Endothelial cell of umbilical vein (primary cell): ENCODE results near the gene EMX1. TPM values are rescaled to one million over a fixed set of nuclear protein-coding genes. Genes with fewer than 3 reads are reported as not detected.
A peak's percentile ranks its signal among the peaks of the same experiment; 100 is the strongest.

Source experiments
- BruUV-seq: library from RNA; stranded (reverse); fragments of 400-500 nt; replicated peaks from 2 replicates; lab custom pipeline; 2021; lab: Mats Ljungman, UMichigan
- CTCF ChIA-PET: fragments of 300-600, 350-600 bp; sonication (Branson Sonifier 250); formaldehyde crosslinking; loops from one replicate; lab custom pipeline; 2021; ENCODE audit warnings: antibody characterized with exemption, inconsistent platforms; lab: Charles Lee
- POLR2A ChIA-PET: fragments of 300-600, 350-600 bp; sonication (Branson Sonifier 250); formaldehyde crosslinking; loops from one replicate; lab custom pipeline; 2021; ENCODE audit warnings: antibody characterized with exemption, inconsistent platforms; lab: Charles Lee
- DNase-seq: peaks from one replicate; pipeline ENCODE4 v3.0.0-alpha.2; 2011; ENCODE audit warnings: low read depth, low spot score
- FAIRE-seq: peaks from 2 replicates; lab custom pipeline; 2011; peaks lifted over from hg19 to GRCh38; lab: Jason Lieb, UNC
- H2AFZ ChIP-seq: 2 replicates; pipeline ENCODE4 v1.6.0; 2012; ENCODE audit warnings: low read depth, low read length, control low read depth, inconsistent platforms
- H3K27ac ChIP-seq: 2 replicates; pipeline ENCODE4 v1.5.1; 2011; ENCODE audit warnings: low read depth, mild to moderate bottlenecking, control low read depth, low read length, moderate library complexity; ENCODE audit not compliant: insufficient read depth
- H3K27me3 ChIP-seq, 2 experiments: 2 replicates each; pipeline versions ENCODE4 v1.6.0 to v1.6.1; 2011; ENCODE audit warnings: low read length in 2 of 2, mixed read lengths in 1 of 2; ENCODE audit not compliant: control insufficient read depth in 2 of 2, insufficient read depth in 2 of 2
- H3K36me3 ChIP-seq, 2 experiments: 2 replicates in 1 of 2; 3 replicates in 1 of 2; pipeline ENCODE4 v1.5.1; 2011; ENCODE audit warnings: low read length in 2 of 2, mild to moderate bottlenecking in 1 of 2, moderate library complexity in 1 of 2; ENCODE audit not compliant: control insufficient read depth in 2 of 2, insufficient read depth in 2 of 2; ENCODE audit errors: extremely low read depth in 1 of 2
- H3K4me1 ChIP-seq: 3 replicates; pipeline ENCODE4 v1.5.1; 2011; ENCODE audit warnings: mild to moderate bottlenecking, low read length; ENCODE audit not compliant: control insufficient read depth, insufficient read depth; ENCODE audit errors: extremely low read depth
- H3K4me2 ChIP-seq: 2 replicates; pipeline ENCODE4 v1.6.1; 2011; ENCODE audit warnings: low read length, control low read depth, mixed read lengths; ENCODE audit not compliant: insufficient read depth
- H3K4me3 ChIP-seq, 3 experiments: fragments of 200-600 bp in 1 of 3; sonication (generic), shearing (Covaris generic) in 1 of 3; replicated peaks in 1 of 3; 2 replicates each; pipeline ENCODE4 v1.5.1; 2011 to 2016; ENCODE audit warnings: control low read depth in 3 of 3, low read length in 3 of 3, mild to moderate bottlenecking in 2 of 3, inconsistent platforms in 1 of 3, low read depth in 1 of 3, moderate library complexity in 1 of 3; ENCODE audit not compliant: insufficient read depth in 1 of 3
- H3K79me2 ChIP-seq: 2 replicates; pipeline ENCODE4 v1.6.0; 2012; ENCODE audit warnings: low read length, inconsistent platforms; ENCODE audit not compliant: control insufficient read depth, insufficient read depth
- H3K9ac ChIP-seq: replicated peaks from 2 replicates; pipeline ENCODE3; 2011; ENCODE audit warnings: low read length, control low read depth; ENCODE audit not compliant: insufficient read depth; ENCODE audit errors: extremely low read depth
- H3K9me1 ChIP-seq: replicated peaks from 3 replicates; pipeline ENCODE4 v1.6.0; 2011; ENCODE audit warnings: mild to moderate bottlenecking, low read length; ENCODE audit not compliant: control insufficient read depth, insufficient read depth; ENCODE audit errors: extremely low read depth
- H3K9me3 ChIP-seq: replicated peaks from 2 replicates; pipeline ENCODE4 v1.5.1; 2012; ENCODE audit warnings: low read length, inconsistent platforms; ENCODE audit not compliant: control insufficient read depth, insufficient read depth
- H4K20me1 ChIP-seq: replicated peaks from 2 replicates; pipeline ENCODE3; 2011; ENCODE audit warnings: mild to moderate bottlenecking, low read length; ENCODE audit not compliant: control insufficient read depth, insufficient read depth; ENCODE audit errors: extremely low read depth
- POLR2A ChIP-seq: IDR thresholded peaks from 2 replicates; pipeline ENCODE4 v1.6.1; 2012; ENCODE audit warnings: low read depth, mild to moderate bottlenecking, control low read depth, low read length
- POLR2AphosphoS5 ChIP-seq: IDR thresholded peaks from 2 replicates; pipeline ENCODE4 v1.6.1; 2012; ENCODE audit warnings: low read depth, mild to moderate bottlenecking, control low read depth, low read length, moderate library complexity; ENCODE audit not compliant: insufficient read depth
- dilution Hi-C: fragments of 300-500 bp; cut with MboI; formaldehyde crosslinking; loops from one replicate; pipeline ENCODE4 v1.15.0; 2019; ENCODE audit warnings: low sequenced_read_pairs; ENCODE audit not compliant: extremely low pct_ligation_motif_present
- intact Hi-C: fragments of 100-400 bp; cut with micrococcal nuclease; formaldehyde crosslinking; loops from one replicate; pipeline ENCODE4 v1.10.0; 2022
- polyA plus RNA-seq, 4 experiments: library from polyadenylated mRNA; depleted of rRNA in 3 of 4; stranded (reverse) in 3 of 4; unstranded in 1 of 4; fragments of >200 nt; gene quantifications; 2 replicates each; pipeline versions ENCODE4 v1.2.1 to v1.2.3, GENCODE V29; 2011 to 2012; ENCODE audit warnings: missing spikeins in 1 of 4
- total RNA-seq: library from RNA; stranded (reverse); gene quantifications from 2 replicates; pipeline ENCODE4 v1.2.3, GENCODE V29; 2021
- TF ChIP-seq, protein P1 (sequence below), 2 donors: IDR thresholded peaks; 1 replicate in 1 of 2; 2 replicates in 1 of 2; pipeline ENCODE4 v1.5.1; 2011; ENCODE audit warnings: low read length in 2 of 2, mild to moderate bottlenecking in 2 of 2, moderate library complexity in 2 of 2, control low read depth in 1 of 2, inconsistent platforms in 1 of 2, low read depth in 1 of 2; ENCODE audit not compliant: insufficient read depth in 1 of 2; ENCODE audit errors: extremely low read depth in 1 of 2
- TF ChIP-seq, protein P2 (sequence below): IDR thresholded peaks from 2 replicates; pipeline ENCODE4 v1.6.1; 2011; ENCODE audit not compliant: insufficient read depth, insufficient read length

Gene EMX1
- total and polyA plus RNA-seq, 2 donors (not counting 3 experiments of a cell fraction or from before 2014, with no cell fraction given) = not detected

DNA sequence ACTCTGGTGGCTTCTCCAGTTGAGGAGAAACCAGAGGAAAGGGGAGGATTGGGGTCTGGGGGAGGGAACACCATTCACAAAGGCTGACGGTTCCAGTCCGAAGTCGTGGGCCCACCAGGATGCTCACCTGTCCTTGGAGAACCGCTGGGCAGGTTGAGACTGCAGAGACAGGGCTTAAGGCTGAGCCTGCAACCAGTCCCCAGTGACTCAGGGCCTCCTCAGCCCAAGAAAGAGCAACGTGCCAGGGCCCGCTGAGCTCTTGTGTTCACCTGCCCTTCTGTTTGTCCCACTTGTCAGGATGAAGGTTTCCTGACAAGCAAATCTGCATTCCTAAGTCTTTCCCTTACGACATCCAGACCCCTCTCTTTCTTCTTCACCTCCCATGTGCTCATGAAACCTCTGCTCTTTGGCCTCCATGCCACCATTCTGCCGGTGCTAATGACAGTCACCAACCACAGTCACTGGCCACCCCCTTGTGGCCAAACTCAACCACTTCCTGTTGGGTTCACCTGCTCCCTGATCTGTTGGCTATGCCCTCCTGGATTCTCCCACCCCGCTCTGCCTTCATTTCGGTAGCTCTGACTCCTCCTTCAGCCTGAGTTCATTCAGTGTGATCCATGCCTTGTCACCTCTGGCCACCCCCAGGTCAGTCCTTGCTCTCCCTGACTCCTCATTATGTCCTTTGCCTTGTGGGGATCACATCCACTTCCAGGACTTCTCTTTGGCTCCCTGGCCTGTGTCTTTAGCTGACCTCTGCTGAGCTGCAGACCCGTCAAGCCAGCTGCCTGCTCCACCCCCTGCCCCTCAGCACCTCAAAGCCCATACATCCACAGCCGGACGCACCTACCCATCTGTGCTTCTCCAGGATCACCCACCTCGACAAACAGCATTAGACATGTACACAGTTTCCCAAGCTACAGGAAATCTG lies 17.6 kb downstream of the EMX1 start:
- no peak for TF ChIP-seq POLR2AphosphoS5
- TF ChIP-seq, protein P1, sequence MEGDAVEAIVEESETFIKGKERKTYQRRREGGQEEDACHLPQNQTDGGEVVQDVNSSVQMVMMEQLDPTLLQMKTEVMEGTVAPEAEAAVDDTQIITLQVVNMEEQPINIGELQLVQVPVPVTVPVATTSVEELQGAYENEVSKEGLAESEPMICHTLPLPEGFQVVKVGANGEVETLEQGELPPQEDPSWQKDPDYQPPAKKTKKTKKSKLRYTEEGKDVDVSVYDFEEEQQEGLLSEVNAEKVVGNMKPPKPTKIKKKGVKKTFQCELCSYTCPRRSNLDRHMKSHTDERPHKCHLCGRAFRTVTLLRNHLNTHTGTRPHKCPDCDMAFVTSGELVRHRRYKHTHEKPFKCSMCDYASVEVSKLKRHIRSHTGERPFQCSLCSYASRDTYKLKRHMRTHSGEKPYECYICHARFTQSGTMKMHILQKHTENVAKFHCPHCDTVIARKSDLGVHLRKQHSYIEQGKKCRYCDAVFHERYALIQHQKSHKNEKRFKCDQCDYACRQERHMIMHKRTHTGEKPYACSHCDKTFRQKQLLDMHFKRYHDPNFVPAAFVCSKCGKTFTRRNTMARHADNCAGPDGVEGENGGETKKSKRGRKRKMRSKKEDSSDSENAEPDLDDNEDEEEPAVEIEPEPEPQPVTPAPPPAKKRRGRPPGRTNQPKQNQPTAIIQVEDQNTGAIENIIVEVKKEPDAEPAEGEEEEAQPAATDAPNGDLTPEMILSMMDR (IDR thresholded peaks at IDR 0.05; ENCODE audit: extremely low read depth in 1 of 2, insufficient read depth in 1 of 2, low read depth in 1 of 2, low read length in 2 of 2) = peak in 1 of 2 donors; percentile 8
- TF ChIP-seq POLR2A = no peak
- TF ChIP-seq, protein P2, sequence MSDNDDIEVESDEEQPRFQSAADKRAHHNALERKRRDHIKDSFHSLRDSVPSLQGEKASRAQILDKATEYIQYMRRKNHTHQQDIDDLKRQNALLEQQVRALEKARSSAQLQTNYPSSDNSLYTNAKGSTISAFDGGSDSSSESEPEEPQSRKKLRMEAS = no peak

More for the DNA sequence above, 17.6 kb downstream of the EMX1 start:
- Histone ChIP-seq H3K4me3 (no peak overlapping the region), H3K9ac (no peak overlapping the region), H3K9me3 (no peaks in the 10 kb centered on the region), H3K27ac (no peak overlapping the region), H3K36me3 (no peaks in the 10 kb centered on the region), H3K79me2 (no peaks in the 10 kb centered on the region), H3K27me3 (peaks cover 6 to 20% of the 10 kb centered on the region in 2 experiments), H3K4me1 (no peaks in the 10 kb centered on the region), H2AFZ (no peak overlapping the region), H3K4me2 (no peak overlapping the region), H4K20me1 (no peaks in the 10 kb centered on the region), H3K9me1 (no peaks in the 10 kb centered on the region)
- ChIA-PET CTCF (interaction anchor here (0.8 to 4.1 kb wide), 4 partner anchors 9 to 42 kb away, joined by 5 to 26 read pairs (median 8); no protein-coding TSS in a partner anchor), POLR2A (no interaction called here)
- dilution Hi-C loops = no loop called here
- no peak for FAIRE-seq
- no TSS peak for BruUV-seq
- no peak for DNase-seq
- intact Hi-C loops = loop anchor here (1.0 kb wide), 1 partner anchor 42 kb away; no protein-coding TSS in a partner anchor
